Caco-2 (cell line): ENCODE measurements around the gene FLNA. TPM values are rescaled to one million over a fixed set of nuclear protein-coding genes. Genes with fewer than 3 reads are reported as not detected.

Experiments used
- BruUV-seq: library from RNA; stranded (reverse); fragments of 400-500 nt; replicated peaks from 2 replicates; lab custom pipeline; 2021; lab: Mats Ljungman, UMichigan
- CTCF ChIA-PET: fragments of 300-600 bp; sonication (Branson Sonifier 250); formaldehyde crosslinking; loops from one replicate; lab custom pipeline; 2022; ENCODE audit warnings: antibody characterized with exemption; lab: Charles Lee
- POLR2A ChIA-PET: fragments of 300-600 bp; sonication (Branson Sonifier 250); formaldehyde crosslinking; loops from one replicate; lab custom pipeline; 2022; ENCODE audit warnings: antibody characterized with exemption; lab: Charles Lee
- DNase-seq, 2 experiments: peaks; one replicate each; pipeline versions ENCODE4 v3.0.0 to v3.0.0-alpha.2; 2020 to 2022
- H3K27me3 ChIP-seq: replicated peaks from 2 replicates; pipeline ENCODE4 v1.6.0; 2011; ENCODE audit warnings: low read length; ENCODE audit not compliant: control insufficient read depth, insufficient read depth
- H3K36me3 ChIP-seq: 2 replicates; pipeline ENCODE4 v1.5.1; 2011; ENCODE audit warnings: low read length; ENCODE audit not compliant: control insufficient read depth, insufficient read depth
- H3K4me1 ChIP-seq: fragments of 250-450 bp; sonication (Bioruptor Pico); 2 replicates; pipeline ENCODE4 v1.5.1; 2020; ENCODE audit warnings: mild to moderate bottlenecking
- H3K4me3 ChIP-seq: 2 replicates; pipeline ENCODE4 v1.5.1; 2011; ENCODE audit warnings: low read depth, mild to moderate bottlenecking, control low read depth, low read length
- H3K9me3 ChIP-seq: fragments of 250-450 bp; sonication (Bioruptor Pico); 2 replicates; pipeline ENCODE4 v1.5.1; 2020; ENCODE audit warnings: mild to moderate bottlenecking, moderate library complexity
- H3K27ac Mint-ChIP-seq: one replicate; pipeline ENCODE4 v1.8.0; 2022; ENCODE audit warnings: mixed read lengths; ENCODE audit not compliant: unreplicated experiment
- H3K27me3 Mint-ChIP-seq: one replicate; pipeline ENCODE4 v1.8.0; 2022; ENCODE audit warnings: mixed read lengths; ENCODE audit not compliant: insufficient read depth, unreplicated experiment
- H3K36me3 Mint-ChIP-seq: one replicate; pipeline ENCODE4 v1.8.0; 2022; ENCODE audit warnings: mild to moderate bottlenecking, mixed read lengths; ENCODE audit not compliant: insufficient read depth, unreplicated experiment
- H3K4me1 Mint-ChIP-seq: one replicate; pipeline ENCODE4 v1.8.0; 2022; ENCODE audit warnings: low read depth, mixed read lengths; ENCODE audit not compliant: unreplicated experiment
- H3K4me3 Mint-ChIP-seq: one replicate; pipeline ENCODE4 v1.8.0; 2022; ENCODE audit warnings: mild to moderate bottlenecking, moderate library complexity, mixed read lengths; ENCODE audit not compliant: unreplicated experiment
- H3K9me3 Mint-ChIP-seq: one replicate; pipeline ENCODE4 v1.8.0; 2022; ENCODE audit warnings: mixed read lengths; ENCODE audit not compliant: unreplicated experiment
- CTCF ChIP-seq, 2 experiments: fragments of 200-600 bp in 1 of 2; IDR thresholded peaks; 1 replicate in 1 of 2; 2 replicates in 1 of 2; pipeline versions ENCODE4 v1.5.1 to v1.8.0; 2011 to 2022; ENCODE audit warnings: antibody characterized with exemption in 1 of 2, control low read depth in 1 of 2, inconsistent platforms in 1 of 2, low read depth in 1 of 2, low read length in 1 of 2, mild to moderate bottlenecking in 1 of 2, moderate library complexity in 1 of 2; ENCODE audit not compliant: insufficient read depth in 1 of 2, severe bottlenecking in 1 of 2, unreplicated experiment in 1 of 2
- intact Hi-C: fragments of 100-400 bp; cut with micrococcal nuclease; formaldehyde crosslinking; loops from one replicate; pipeline ENCODE4 v1.10.0; 2022; ENCODE audit not compliant: unreplicated experiment
- total RNA-seq: library from RNA; stranded (reverse); gene quantifications from 2 replicates; pipeline ENCODE4 v1.2.3, GENCODE V29; 2022

The FLNA gene
- total RNA-seq, 1 experiment from 2014 or later: 546 TPM

- H3K4me3 Mint-ChIP-seq: peak overlapping the region; percentile 83
- H3K4me1 Mint-ChIP-seq: no peaks in the 10 kb centered on the region
- POLR2A ChIA-PET: no interaction called here
- H3K27me3 Mint-ChIP-seq: no peaks in the 10 kb centered on the region
- intact Hi-C loops: no loop called here
- CTCF ChIA-PET: no interaction called here
- H3K36me3 Mint-ChIP-seq: peaks cover 75% of the 10 kb centered on the region
- no peaks in the 10 kb centered on the region for H3K9me3 Mint-ChIP-seq
- TF ChIP-seq CTCF (IDR thresholded peaks at IDR 0.05; ENCODE audit: insufficient read depth in 1 of 2, low read depth in 1 of 2, low read length in 1 of 2, severe bottlenecking in 1 of 2, unreplicated experiment in 1 of 2): no peak
- H3K4me1 ChIP-seq: peaks cover 22% of the 10 kb centered on the region
- no peak overlapping the region for H3K4me3 ChIP-seq
- no TSS peak for BruUV-seq
- H3K27ac Mint-ChIP-seq: peak overlapping the region; percentile 84
- DNase-seq: no peak
- H3K27me3 ChIP-seq: no peaks in the 10 kb centered on the region
- no peaks in the 10 kb centered on the region; the same call in 1 of the 2 replicates for H3K36me3 ChIP-seq
- no peaks in the 10 kb centered on the region for H3K9me3 ChIP-seq
Observed at GRCh38 chrX:154367474-154368308, 6.7 kb downstream of the FLNA start.

- H3K9me3 Mint-ChIP-seq: no peaks in the 10 kb centered on the region
- POLR2A ChIA-PET: no interaction called here
- Histone ChIP-seq H3K27me3 (no peaks in the 10 kb centered on the region), H3K4me3 (no peak overlapping the region), H3K9me3 (no peaks in the 10 kb centered on the region), H3K36me3 (no peaks in the 10 kb centered on the region; the same call in 1 of the 2 replicates), H3K4me1 (peaks cover 15% of the 10 kb centered on the region)
- intact Hi-C loops: no loop called here
- TF ChIP-seq CTCF (IDR thresholded peaks at IDR 0.05; ENCODE audit: insufficient read depth in 1 of 2, low read depth in 1 of 2, low read length in 1 of 2, severe bottlenecking in 1 of 2, unreplicated experiment in 1 of 2): no peak
- no peaks in the 10 kb centered on the region for H3K27me3 Mint-ChIP-seq
- DNase-seq: no peak
- H3K36me3 Mint-ChIP-seq: peaks cover 85% of the 10 kb centered on the region
- H3K4me1 Mint-ChIP-seq: no peaks in the 10 kb centered on the region
- no peak overlapping the region for H3K4me3 Mint-ChIP-seq
- BruUV-seq: no TSS peak
- no peak overlapping the region for H3K27ac Mint-ChIP-seq
- CTCF ChIA-PET: no interaction called here
Observed at GRCh38 chrX:154366666-154367055, 7.8 kb downstream of the FLNA start.

- Histone ChIP-seq H3K4me3 (no peak overlapping the region), H3K36me3 (no peaks in the 10 kb centered on the region; the same call in none of the 2 replicates), H3K27me3 (no peaks in the 10 kb centered on the region), H3K9me3 (no peaks in the 10 kb centered on the region), H3K4me1 (peaks cover 14% of the 10 kb centered on the region)
- no peak for TF ChIP-seq CTCF (IDR thresholded peaks at IDR 0.05; ENCODE audit: insufficient read depth in 1 of 2, low read depth in 1 of 2, low read length in 1 of 2, severe bottlenecking in 1 of 2, unreplicated experiment in 1 of 2)
- H3K4me3 Mint-ChIP-seq: no peak overlapping the region
- no peaks in the 10 kb centered on the region for H3K27me3 Mint-ChIP-seq
- H3K27ac Mint-ChIP-seq: no peak overlapping the region
- POLR2A ChIA-PET: no interaction called here
- BruUV-seq: no TSS peak
- H3K36me3 Mint-ChIP-seq: peaks cover 89% of the 10 kb centered on the region
- intact Hi-C loops: no loop called here
- H3K9me3 Mint-ChIP-seq: no peaks in the 10 kb centered on the region
- H3K4me1 Mint-ChIP-seq: no peaks in the 10 kb centered on the region
- no peak for DNase-seq
- CTCF ChIA-PET: no interaction called here
Observed at GRCh38 chrX:154365997-154366665, 8.3 kb downstream of the FLNA start.
